HG02610 (cell line): Measurements from ENCODE around the gene LRRC75A.

Experiments used
- ATAC-seq: cut with Tn5 transposase; IDR thresholded peaks from one replicate; pipeline ENCODE4 v1.9.1; 2021; ENCODE audit warnings: mild to moderate bottlenecking, moderate library complexity; ENCODE audit not compliant: unreplicated experiment

LRRC75A gene

GRCh38 chr17:16473044-16474011 is 18.7 kb downstream of the LRRC75A start:
- ATAC-seq: no peak

- ATAC-seq: no peak
These were observed 19.5 kb downstream of the LRRC75A start for GRCh38 chr17:16472539-16472938.

- no peak for ATAC-seq
These were observed 20.7 kb downstream of the LRRC75A start for GRCh38 chr17:16471295-16471694.

GRCh38 chr17:16470265-16470664 is 21.7 kb downstream of the LRRC75A start:
- ATAC-seq: no peak

GRCh38 chr17:16468428-16468992 is 23.5 kb downstream of the LRRC75A start:
- no peak for ATAC-seq

GRCh38 chr17:16467886-16468285 is 24.1 kb downstream of the LRRC75A start:
- no peak for ATAC-seq

GRCh38 chr17:16467044-16467443 is 24.9 kb downstream of the LRRC75A start:
- ATAC-seq: no peak

- no peak for ATAC-seq
These were observed 25.6 kb downstream of the LRRC75A start for GRCh38 chr17:16466407-16466806.

- no peak for ATAC-seq
These were observed 26.1 kb downstream of the LRRC75A start for GRCh38 chr17:16465861-16466338.

- ATAC-seq: no peak
These were observed 27.0 kb downstream of the LRRC75A start for GRCh38 chr17:16465052-16465312.

GRCh38 chr17:16464303-16465051 is 27.5 kb downstream of the LRRC75A start:
- no peak for ATAC-seq

GRCh38 chr17:16463358-16464302 is 28.4 kb downstream of the LRRC75A start:
- no peak for ATAC-seq

- ATAC-seq: no peak
These were observed 29.7 kb downstream of the LRRC75A start for GRCh38 chr17:16462070-16462864.

GRCh38 chr17:16461606-16461866 is 30.5 kb downstream of the LRRC75A start:
- ATAC-seq: no peak

GRCh38 chr17:16460796-16461605 is 31.0 kb downstream of the LRRC75A start:
- no peak for ATAC-seq

GRCh38 chr17:16459855-16460550 is 32.0 kb downstream of the LRRC75A start:
- ATAC-seq: no peak

- no peak for ATAC-seq
These were observed 32.7 kb downstream of the LRRC75A start for GRCh38 chr17:16459271-16459670.

GRCh38 chr17:16456742-16457316 is 35.2 kb downstream of the LRRC75A start:
- ATAC-seq: no peak
